Astrocyte of the cerebellum (primary cell): ENCODE data around the gene MPPED1.

Experiments
- DNase-seq: peaks from one replicate; pipeline ENCODE4 v3.0.0-alpha.2; 2011; ENCODE audit warnings: low read depth
- H3K4me3 ChIP-seq: 2 replicates; pipeline ENCODE4 v1.5.1; 2011; ENCODE audit warnings: mild to moderate bottlenecking, low read depth, low read length, moderate library complexity
- in situ Hi-C: cut with HindIII; loops from 2 replicates; pipeline ENCODE4 v1.10.0; 2017; ENCODE audit warnings: low sequenced_read_pairs
- TF ChIP-seq, protein P1 (sequence below): IDR thresholded peaks from 2 replicates; pipeline ENCODE4 v1.5.1; 2012; ENCODE audit warnings: low read length, low read depth, moderate library complexity, mild to moderate bottlenecking; ENCODE audit errors: missing control alignments

MPPED1 gene

DNA sequence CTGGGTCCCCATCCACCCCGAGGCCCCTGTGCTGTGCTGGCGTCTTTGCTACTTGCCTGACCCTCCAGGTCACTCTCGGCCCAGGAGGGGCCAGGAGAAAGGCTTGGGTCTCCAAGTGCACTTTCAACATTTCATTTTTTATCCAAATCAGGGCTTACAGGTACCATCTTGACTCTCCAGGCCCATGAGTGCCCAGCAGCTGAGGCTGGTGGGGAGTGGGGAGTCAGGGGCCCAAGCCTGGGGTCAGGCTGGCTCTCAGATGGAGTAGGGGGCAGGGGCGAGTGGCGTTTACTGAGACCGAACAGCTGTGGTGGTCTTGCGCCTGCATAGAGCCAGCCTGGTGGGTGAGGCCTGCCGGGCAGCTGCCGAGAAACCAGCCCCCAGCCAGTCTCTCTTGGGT lies 61.6 kb downstream of the MPPED1 start:
- in situ Hi-C loops, result no loop called here
- no peak overlapping the region for H3K4me3 ChIP-seq
- TF ChIP-seq, protein P1, sequence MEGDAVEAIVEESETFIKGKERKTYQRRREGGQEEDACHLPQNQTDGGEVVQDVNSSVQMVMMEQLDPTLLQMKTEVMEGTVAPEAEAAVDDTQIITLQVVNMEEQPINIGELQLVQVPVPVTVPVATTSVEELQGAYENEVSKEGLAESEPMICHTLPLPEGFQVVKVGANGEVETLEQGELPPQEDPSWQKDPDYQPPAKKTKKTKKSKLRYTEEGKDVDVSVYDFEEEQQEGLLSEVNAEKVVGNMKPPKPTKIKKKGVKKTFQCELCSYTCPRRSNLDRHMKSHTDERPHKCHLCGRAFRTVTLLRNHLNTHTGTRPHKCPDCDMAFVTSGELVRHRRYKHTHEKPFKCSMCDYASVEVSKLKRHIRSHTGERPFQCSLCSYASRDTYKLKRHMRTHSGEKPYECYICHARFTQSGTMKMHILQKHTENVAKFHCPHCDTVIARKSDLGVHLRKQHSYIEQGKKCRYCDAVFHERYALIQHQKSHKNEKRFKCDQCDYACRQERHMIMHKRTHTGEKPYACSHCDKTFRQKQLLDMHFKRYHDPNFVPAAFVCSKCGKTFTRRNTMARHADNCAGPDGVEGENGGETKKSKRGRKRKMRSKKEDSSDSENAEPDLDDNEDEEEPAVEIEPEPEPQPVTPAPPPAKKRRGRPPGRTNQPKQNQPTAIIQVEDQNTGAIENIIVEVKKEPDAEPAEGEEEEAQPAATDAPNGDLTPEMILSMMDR, result no peak
- no peak for DNase-seq

DNA sequence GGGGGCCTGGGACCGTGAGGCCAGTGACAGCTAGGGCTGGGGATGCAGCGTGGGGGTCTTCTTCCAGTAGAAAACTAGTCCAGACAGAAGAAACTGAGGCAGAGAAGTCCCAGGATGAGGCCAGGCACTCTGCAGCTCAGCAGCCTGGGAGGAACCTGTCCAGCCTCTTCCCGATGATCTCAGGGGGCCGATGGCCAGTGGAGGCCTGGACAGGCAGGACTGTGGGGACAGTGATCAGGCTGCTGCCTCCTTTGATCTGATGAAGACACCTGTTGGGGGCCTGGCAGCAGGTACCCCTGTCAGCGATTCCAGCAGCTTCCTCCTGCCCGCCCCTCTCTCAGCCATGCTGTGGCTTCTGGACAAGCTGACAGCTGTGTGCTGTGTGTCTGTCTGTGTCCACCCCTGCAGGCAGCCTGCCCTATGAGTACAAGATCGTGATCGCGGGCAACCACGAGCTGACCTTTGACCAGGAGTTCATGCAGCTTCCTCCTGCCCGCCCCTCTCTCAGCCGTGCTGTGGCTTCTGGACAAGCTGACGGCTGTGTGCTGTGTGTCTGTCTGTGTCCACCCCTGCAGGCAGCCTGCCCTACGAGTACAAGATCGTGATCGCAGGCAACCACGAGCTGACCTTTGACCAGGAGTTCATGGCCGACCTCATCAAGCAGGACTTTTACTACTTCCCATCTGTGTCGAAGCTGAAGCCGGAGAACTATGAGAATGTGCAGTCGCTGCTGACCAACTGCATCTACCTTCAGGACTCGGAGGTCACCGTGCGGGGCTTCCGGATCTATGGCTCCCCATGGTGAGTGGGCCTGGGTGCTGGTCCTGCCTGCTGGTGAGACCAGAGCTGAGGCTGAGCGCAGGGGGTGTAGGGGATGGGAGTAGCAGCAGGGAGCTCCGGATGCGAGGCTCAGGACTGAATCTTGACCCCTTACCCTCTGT lies 62.6 kb downstream of the MPPED1 start:
- no peak for DNase-seq
- H3K4me3 ChIP-seq, result no peak overlapping the region
- TF ChIP-seq, protein P1, result no peak
- in situ Hi-C loops, result no loop called here

DNA sequence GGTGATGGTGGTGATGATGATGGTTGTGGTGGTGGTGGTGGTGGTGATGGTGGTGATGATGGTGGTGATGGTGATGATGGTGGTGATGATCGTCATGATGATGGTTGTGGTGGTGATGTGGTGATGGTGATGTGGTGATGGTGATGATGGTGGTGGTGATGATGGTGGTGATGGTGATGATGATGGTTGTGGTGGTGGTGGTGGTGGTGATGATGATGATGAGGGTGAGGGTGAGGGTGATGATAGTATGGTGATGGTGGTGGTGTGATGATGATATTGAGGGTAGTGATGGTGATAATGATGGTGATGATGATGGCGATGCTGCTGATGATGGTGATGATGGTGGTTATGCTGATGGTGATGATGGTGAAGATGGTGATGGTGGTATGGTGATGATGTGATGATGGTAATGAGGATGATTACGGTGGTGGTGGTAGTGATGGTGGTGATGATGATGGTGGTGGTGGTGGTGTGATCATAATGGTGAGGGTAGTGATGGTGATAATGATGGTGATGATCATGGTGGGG lies 63.8 kb downstream of the MPPED1 start:
- in situ Hi-C loops, result no loop called here
- no peak overlapping the region for H3K4me3 ChIP-seq
- DNase-seq, result no peak
- TF ChIP-seq, protein P1, result no peak

DNA sequence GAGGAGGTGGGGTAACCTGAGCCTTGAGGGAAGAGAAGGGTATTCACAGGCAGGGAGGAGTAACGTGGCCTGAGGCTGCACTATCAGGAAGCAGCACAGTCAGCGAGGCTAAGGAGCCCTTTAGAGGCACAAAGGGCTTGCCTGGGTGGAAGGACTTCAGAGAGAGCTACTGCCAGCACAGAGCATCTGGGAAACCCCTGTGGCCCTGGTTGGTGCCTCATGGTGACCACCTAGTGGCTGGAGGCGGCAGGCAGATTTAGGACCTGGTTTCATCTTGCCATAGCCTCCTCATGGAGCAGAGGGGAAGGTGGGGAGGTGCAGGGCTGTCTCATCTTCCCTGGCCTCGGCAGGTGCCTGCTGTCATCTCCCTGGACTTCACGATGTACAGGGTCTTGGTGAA lies 64.5 kb downstream of the MPPED1 start:
- no peak overlapping the region for H3K4me3 ChIP-seq
- DNase-seq, result no peak
- in situ Hi-C loops, result no loop called here
- TF ChIP-seq, protein P1, result no peak

DNA sequence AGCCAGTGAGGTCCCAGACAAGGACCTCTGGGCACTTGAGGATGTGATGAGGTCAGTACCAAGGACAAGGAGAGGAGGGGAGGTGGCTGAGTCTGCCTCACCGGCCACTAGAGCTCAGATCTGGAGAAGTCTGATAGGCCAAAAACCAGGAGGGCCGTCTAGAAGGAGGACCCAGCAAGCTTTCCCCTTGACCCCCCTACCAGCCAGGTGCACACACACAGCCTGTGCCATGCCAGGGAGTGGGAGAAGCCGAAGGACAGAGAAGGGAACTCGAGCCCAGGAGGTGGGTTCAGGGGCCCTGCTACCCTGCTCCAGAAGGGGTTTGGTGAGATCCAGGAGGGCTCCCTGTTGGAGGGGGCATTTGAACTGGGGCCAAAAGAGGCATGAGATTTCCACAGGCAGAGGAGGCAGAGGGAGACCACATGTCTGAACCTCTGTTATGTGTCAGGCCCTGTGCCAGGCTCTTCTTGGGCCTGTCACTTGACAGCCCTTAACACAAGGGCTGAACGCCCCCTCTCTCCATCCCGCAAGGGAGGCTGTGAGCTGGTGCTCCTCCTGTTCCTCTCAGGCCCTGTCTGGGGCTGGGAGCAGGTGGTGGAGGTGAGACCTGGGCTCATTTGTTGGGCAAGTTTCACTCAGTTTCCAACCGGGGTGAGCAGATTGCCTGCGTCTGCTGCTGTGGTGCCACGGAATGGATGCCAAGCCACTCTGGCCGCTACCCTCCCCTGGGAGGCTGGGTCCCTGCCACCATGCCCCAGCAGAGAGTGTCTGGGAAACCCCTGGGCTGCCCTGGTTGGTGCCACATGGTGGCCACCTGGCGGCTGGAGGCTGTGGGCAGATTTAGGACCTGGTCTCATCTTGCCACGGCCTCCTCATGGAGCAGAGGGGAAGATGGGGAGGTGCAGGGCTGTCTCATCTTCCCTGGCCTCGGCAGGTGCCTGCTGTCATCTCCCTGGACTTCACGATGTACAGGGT lies 65.2 kb downstream of the MPPED1 start:
- in situ Hi-C loops, result no loop called here
- no peak for DNase-seq
- no peak overlapping the region for H3K4me3 ChIP-seq
- TF ChIP-seq, protein P1, result no peak

DNA sequence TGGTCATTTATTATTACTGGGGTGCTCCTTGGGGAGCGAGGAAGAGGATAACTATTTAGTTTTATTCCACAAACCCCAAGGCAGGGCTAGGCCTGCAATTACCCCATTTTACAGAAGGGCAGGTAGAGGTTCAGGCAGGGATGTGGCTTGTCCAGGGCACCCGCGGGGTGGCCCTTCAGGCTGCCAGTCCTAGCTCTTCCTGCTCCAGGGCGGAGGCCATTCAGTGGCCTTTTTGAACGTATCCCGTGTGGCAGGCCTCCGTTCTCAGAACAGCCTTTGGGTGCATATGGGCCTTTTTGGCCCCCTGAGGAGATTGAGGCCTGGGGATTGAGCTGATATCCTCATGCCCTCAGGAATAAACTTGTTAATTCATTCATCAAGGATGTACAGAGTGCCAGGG lies 66.2 kb downstream of the MPPED1 start:
- in situ Hi-C loops, result no loop called here
- H3K4me3 ChIP-seq, result no peak overlapping the region
- DNase-seq, result no peak
- TF ChIP-seq, protein P1, result no peak
